ENCODE data around the gene SEMG1. TPM values are rescaled to one million over a fixed set of nuclear protein-coding genes. Genes with fewer than 3 reads are reported as not detected.

SEMG1 gene
- total RNA-seq, 4 donors from 2014 or later, result 0.27 TPM; not detected in 3

DNA sequence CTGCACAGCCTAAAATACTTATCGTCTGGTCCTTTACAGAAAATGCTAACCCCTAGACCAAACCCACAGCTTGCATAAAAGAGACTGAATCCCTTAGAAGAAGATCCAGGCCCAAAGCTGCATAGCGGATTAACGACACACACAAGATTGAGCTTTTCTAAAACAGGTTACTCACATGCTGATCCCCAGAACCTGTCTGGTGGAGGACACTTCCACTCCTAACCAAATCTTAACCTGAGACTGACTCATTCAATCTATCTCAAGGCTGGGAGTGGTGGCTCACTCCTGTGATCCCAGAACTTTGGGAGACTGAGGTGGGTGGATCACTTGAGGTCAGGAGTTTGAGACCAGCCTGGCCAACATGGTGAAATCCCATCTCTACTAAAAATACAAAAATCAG, 50.3 kb downstream of the SEMG1 start:
- Histone ChIP-seq H3K27ac (no peak overlapping the region), H3K4me3 (no peak overlapping the region), H3K9me3 (no peaks in the 10 kb centered on the region), H3K4me1 (peaks cover 5 to 18% (median 14%) of the 10 kb centered on the region in 4 donors), H3K27me3 (peaks cover 5% of the 10 kb centered on the region), H3K36me3 (no peaks in the 10 kb centered on the region)
- TF ChIP-seq EP300 (IDR thresholded peaks at IDR 0.05; ENCODE audit: low read depth) (no peak), POLR2A (IDR thresholded peaks at IDR 0.05) (no peak), POLR2AphosphoS5 (IDR thresholded peaks at IDR 0.05) (no peak)
- TF ChIP-seq, protein P1, sequence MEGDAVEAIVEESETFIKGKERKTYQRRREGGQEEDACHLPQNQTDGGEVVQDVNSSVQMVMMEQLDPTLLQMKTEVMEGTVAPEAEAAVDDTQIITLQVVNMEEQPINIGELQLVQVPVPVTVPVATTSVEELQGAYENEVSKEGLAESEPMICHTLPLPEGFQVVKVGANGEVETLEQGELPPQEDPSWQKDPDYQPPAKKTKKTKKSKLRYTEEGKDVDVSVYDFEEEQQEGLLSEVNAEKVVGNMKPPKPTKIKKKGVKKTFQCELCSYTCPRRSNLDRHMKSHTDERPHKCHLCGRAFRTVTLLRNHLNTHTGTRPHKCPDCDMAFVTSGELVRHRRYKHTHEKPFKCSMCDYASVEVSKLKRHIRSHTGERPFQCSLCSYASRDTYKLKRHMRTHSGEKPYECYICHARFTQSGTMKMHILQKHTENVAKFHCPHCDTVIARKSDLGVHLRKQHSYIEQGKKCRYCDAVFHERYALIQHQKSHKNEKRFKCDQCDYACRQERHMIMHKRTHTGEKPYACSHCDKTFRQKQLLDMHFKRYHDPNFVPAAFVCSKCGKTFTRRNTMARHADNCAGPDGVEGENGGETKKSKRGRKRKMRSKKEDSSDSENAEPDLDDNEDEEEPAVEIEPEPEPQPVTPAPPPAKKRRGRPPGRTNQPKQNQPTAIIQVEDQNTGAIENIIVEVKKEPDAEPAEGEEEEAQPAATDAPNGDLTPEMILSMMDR (IDR thresholded peaks at IDR 0.05), result no peak
- in situ Hi-C loops (cut with MboI; ENCODE audit: low pct_ligation_motif_present in 1 of 4, low pct_unique_long_range_greater_than_20kb in 1 of 4, low sequenced_read_pairs in 3 of 4) (no loop called here), intact Hi-C loops (cut with DNase I; ENCODE audit: low total_unique reads) (no loop called here)
- DNase-seq, result no peak
- WGBS, 2 donors (ENCODE audit: low coverage in 1 of 2), result 64 to 93% methylated on average over 3 of the region's 3 CpGs

DNA sequence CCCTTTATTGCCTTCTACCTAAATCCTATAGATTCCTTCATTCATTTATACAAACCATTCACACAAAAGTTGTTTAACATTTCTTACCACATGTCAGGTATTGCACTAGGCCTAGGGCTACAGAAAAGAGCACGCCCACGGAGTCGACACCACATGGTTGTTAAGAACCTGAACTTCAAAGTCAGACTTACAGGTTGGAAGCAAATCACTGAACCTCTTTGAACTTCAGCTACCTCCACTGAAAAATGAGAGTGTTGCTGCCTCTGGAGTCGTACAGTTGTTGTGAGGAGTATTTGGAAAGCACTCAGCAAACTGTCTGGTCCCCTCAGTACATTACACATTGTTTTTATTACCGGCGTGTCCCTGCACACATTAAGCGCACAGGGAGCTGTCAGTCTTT, 50.9 kb downstream of the SEMG1 start:
- in situ Hi-C loops (cut with MboI; ENCODE audit: low pct_ligation_motif_present in 1 of 4, low pct_unique_long_range_greater_than_20kb in 1 of 4, low sequenced_read_pairs in 3 of 4), result no loop called here
- peaks cover 5% of the 10 kb centered on the region for H3K27me3 ChIP-seq

DNA sequence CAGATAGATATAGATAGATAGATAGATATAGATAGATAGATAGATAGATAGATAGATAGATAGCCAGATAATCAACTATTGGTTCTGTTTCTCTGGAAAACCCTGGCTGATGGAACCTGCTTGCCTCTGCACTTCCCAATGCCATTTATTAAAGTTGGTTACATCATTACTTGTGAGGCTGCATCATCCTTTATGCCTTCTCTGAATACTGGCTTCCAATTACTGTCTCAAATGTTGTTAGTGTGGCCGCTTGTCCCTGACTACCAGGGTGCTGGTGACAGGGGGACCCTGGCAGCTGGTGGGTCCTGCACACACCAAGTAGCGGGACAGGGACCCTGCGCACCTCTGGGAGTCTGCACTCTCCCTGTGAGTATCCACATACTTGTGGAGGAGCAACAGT, 51.4 kb downstream of the SEMG1 start:
- H3K4me1 ChIP-seq, result peaks cover 5 to 18% (median 14%) of the 10 kb centered on the region in 4 donors
- TF ChIP-seq EP300 (IDR thresholded peaks at IDR 0.05; ENCODE audit: low read depth) (no peak), POLR2AphosphoS5 (IDR thresholded peaks at IDR 0.05) (no peak), POLR2A (IDR thresholded peaks at IDR 0.05) (no peak)
- TF ChIP-seq, protein P1 (IDR thresholded peaks at IDR 0.05), result no peak
- peaks cover 5% of the 10 kb centered on the region for H3K27me3 ChIP-seq
- H3K36me3 ChIP-seq, result no peaks in the 10 kb centered on the region
- H3K27ac ChIP-seq, result no peak overlapping the region
- in situ Hi-C loops (cut with MboI; ENCODE audit: low pct_ligation_motif_present in 1 of 4, low pct_unique_long_range_greater_than_20kb in 1 of 4, low sequenced_read_pairs in 3 of 4) (no loop called here), intact Hi-C loops (cut with DNase I; ENCODE audit: low total_unique reads) (no loop called here)
- 93% methylated on average over 3 of the region's 3 CpGs; no CpG with 5 or more reads in 1 of the 2 donors for WGBS, 2 donors (ENCODE audit: low coverage in 1 of 2)
- DNase-seq, result no peak
- no peak overlapping the region for H3K4me3 ChIP-seq
- no peaks in the 10 kb centered on the region for H3K9me3 ChIP-seq

More for the DNA sequence above, 50.9 kb downstream of the SEMG1 start:
- H3K4me1 ChIP-seq, result peaks cover 5 to 18% (median 14%) of the 10 kb centered on the region in 4 donors
- DNase-seq, result no peak
- no peaks in the 10 kb centered on the region for H3K9me3 ChIP-seq
- intact Hi-C loops (cut with DNase I; ENCODE audit: low total_unique reads), result no loop called here
- no peaks in the 10 kb centered on the region for H3K36me3 ChIP-seq
- H3K4me3 ChIP-seq, result no peak overlapping the region
- 78 to 91% methylated on average over 4 to 7 of the region's 7 CpGs for WGBS, 2 donors (ENCODE audit: low coverage in 1 of 2)
- no peak overlapping the region for H3K27ac ChIP-seq
- TF ChIP-seq POLR2AphosphoS5 (IDR thresholded peaks at IDR 0.05) (no peak), POLR2A (IDR thresholded peaks at IDR 0.05) (no peak), EP300 (IDR thresholded peaks at IDR 0.05; ENCODE audit: low read depth) (no peak)
- TF ChIP-seq, protein P1 (IDR thresholded peaks at IDR 0.05), result no peak

DNA sequence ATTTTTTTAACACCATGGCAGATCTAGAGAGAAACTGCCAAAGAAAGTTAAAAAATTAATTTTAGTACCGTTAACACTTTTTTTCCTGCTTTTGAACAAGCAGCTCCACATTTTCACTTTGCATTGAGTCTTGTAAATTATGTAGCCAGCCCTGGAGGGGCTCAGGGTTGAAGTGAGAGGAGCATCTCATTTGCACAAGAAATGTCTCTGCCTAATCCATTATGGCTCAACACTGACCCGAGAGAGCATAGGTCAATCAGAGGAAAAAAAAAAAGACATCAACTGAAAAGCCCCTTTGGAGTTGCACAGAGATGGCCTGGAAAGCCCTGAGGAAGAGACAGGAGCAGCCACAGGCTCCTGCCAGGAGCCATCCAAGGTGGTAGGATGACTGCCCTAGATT, 51.8 kb downstream of the SEMG1 start:
- in situ Hi-C loops (cut with MboI; ENCODE audit: low pct_ligation_motif_present in 1 of 4, low pct_unique_long_range_greater_than_20kb in 1 of 4, low sequenced_read_pairs in 3 of 4), result no loop called here

More for the DNA sequence above, 51.8 kb downstream of the SEMG1 start:
- intact Hi-C loops (cut with DNase I; ENCODE audit: low total_unique reads), result no loop called here
- no peak overlapping the region for H3K4me3 ChIP-seq
- TF ChIP-seq POLR2AphosphoS5 (IDR thresholded peaks at IDR 0.05), result no peak
- TF ChIP-seq POLR2A (IDR thresholded peaks at IDR 0.05), result no peak
- TF ChIP-seq, protein P1 (IDR thresholded peaks at IDR 0.05), result no peak
- no peak for TF ChIP-seq EP300 (IDR thresholded peaks at IDR 0.05; ENCODE audit: low read depth)
- 72 to 75% methylated on average over 2 of the region's 2 CpGs for WGBS, 2 donors (ENCODE audit: low coverage in 1 of 2)
- no peaks in the 10 kb centered on the region for H3K9me3 ChIP-seq
- no peak for DNase-seq
- H3K27me3 ChIP-seq, result peaks cover 5% of the 10 kb centered on the region
- no peak overlapping the region for H3K27ac ChIP-seq
- H3K4me1 ChIP-seq, result peaks cover 5 to 17% (median 14%) of the 10 kb centered on the region in 4 donors
- H3K36me3 ChIP-seq, result no peaks in the 10 kb centered on the region

Other genes with a start within 250 kb of the SEMG1 start
- 10 to 100 TPM in 2 of 4 donors, 1 to 10 TPM in 2; 1.2 to 14.8 (median 9.4) TPM for gene TOMM34, start 246.6 kb upstream of the SEMG1 start, total RNA-seq
- gene STK4, start 240.5 kb upstream of the SEMG1 start, total RNA-seq, result 10 to 100 TPM; 30.3 to 78.1 (median 38.3) TPM
- under 1 TPM in 2 of 4 donors, not detected in 2; 0.55 to 0.64 TPM for gene KCNS1, start 105.9 kb upstream of the SEMG1 start, total RNA-seq
- gene WFDC5, start 91.9 kb upstream of the SEMG1 start, total RNA-seq, result not detected
- under 1 TPM in 1 of 4 donors, not detected in 3; 0.68 TPM for gene WFDC12, start 82.6 kb upstream of the SEMG1 start, total RNA-seq
- gene PI3, start 32.1 kb upstream of the SEMG1 start, total RNA-seq, result 100 to 1,000 TPM in 3 of 4 donors, not detected in 1; 197 to 285 (median 250) TPM
- gene SEMG2, start 14.3 kb downstream of the SEMG1 start, total RNA-seq, result not detected
- 10 to 100 TPM; 16.1 to 90.3 (median 48.2) TPM for gene SLPI, start 47.5 kb downstream of the SEMG1 start, total RNA-seq
- gene RBPJL, start 99.8 kb downstream of the SEMG1 start, total RNA-seq, result not detected
- not detected for gene MATN4, start 101.3 kb downstream of the SEMG1 start, total RNA-seq
- gene SDC4, start 141.4 kb downstream of the SEMG1 start, total RNA-seq, result 100 to 1,000 TPM in 2 of 4 donors, 10 to 100 TPM in 2; 60.7 to 140 (median 94.3) TPM
- gene SYS1, start 156.1 kb downstream of the SEMG1 start, total RNA-seq, result 10 to 100 TPM in 3 of 4 donors, 1 to 10 TPM in 1; 5.6 to 64.7 (median 38.4) TPM
- under 1 TPM in 1 of 4 donors, not detected in 3; 0.14 TPM for gene TP53TG5, start 171.3 kb downstream of the SEMG1 start, total RNA-seq
- 100 to 1,000 TPM in 1 of 4 donors, 10 to 100 TPM in 3; 74.5 to 122 (median 84.9) TPM for gene DBNDD2, start 201.3 kb downstream of the SEMG1 start, total RNA-seq
- 100 to 1,000 TPM in 2 of 4 donors, 10 to 100 TPM in 2; 88.3 to 321 (median 108) TPM for gene PIGT, start 209.1 kb downstream of the SEMG1 start, total RNA-seq